ENCODE data around the gene BMP8B.

- TF ChIP-seq CTCF (IDR thresholded peaks at IDR 0.05 in 8 of 11, conservative IDR thresholded peaks at IDR 0.05 in 3 of 11) (no peak), POLR2A (IDR thresholded peaks at IDR 0.05) (no peak), POLR2AphosphoS5 (IDR thresholded peaks at IDR 0.05) (no peak)
Observed at GRCh38 chr1:39779821-39780220, 8.8 kb downstream of the BMP8B start.

All from spleen (tissue), 7 donors.